BJ (cell line): Measurements from ENCODE around the gene PDE4DIP. TPM values are rescaled to one million over a fixed set of nuclear protein-coding genes. Genes with fewer than 3 reads are reported as not detected.
"Not testable (repeated sequence)": the region's sequence is repeated elsewhere in the genome, so short reads cannot be mapped to it uniquely, and the experiment has no call there.

ENCODE experiments used
- CTCF ChIA-PET: fragments of 350-600 bp; formaldehyde crosslinking; extraction: SDS; loops from one replicate; lab custom pipeline; 2021; ENCODE audit warnings: antibody characterized with exemption, inconsistent platforms; lab: Yijun Ruan, JAX
- POLR2A ChIA-PET: fragments of 300-600 bp; sonication (Branson Sonifier 250); formaldehyde crosslinking; extraction: SDS; loops from one replicate; lab custom pipeline; 2021; ENCODE audit warnings: antibody characterized with exemption; lab: Charles Lee
- DNase-seq: peaks from one replicate; pipeline ENCODE4 v3.0.0-alpha.2; 2011; ENCODE audit warnings: low read depth
- H3K27me3 ChIP-seq: 2 replicates; pipeline ENCODE4 v1.6.0; 2011; ENCODE audit warnings: low read length; ENCODE audit not compliant: control insufficient read depth, insufficient read depth
- H3K36me3 ChIP-seq: 2 replicates; pipeline ENCODE4 v1.5.1; 2011; ENCODE audit warnings: low read length; ENCODE audit not compliant: control insufficient read depth, insufficient read depth
- H3K4me3 ChIP-seq: 2 replicates; pipeline ENCODE4 v1.5.1; 2011; ENCODE audit warnings: low read depth, mild to moderate bottlenecking, control low read depth, low read length
- polyA plus RNA-seq: library from polyadenylated mRNA; depleted of rRNA; stranded (reverse); fragments of >200 nt; gene quantifications from 2 replicates; pipeline ENCODE4 v1.2.3, GENCODE V29; 2011

PDE4DIP gene
- polyA plus RNA-seq, 1 experiment = 75.1 TPM

DNA sequence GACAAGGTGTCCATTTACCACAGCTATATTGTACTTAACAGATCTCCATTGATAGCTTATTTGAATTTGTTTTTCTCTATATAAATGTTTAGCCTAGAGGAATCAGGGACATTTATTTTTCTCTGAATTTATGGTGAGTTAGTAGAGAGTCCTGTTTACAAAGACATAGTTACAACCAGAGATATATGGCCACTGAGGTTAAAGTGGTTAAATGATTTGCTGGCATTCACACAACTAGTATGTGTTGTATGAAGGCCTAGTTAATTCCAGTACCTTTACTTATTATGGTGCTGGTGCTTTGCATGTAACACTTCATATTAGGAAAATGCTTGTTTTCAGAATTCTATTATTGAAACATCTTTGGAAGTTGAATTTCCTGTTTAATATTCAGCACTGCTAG lies 6.6 kb downstream of the PDE4DIP start:
- DNase-seq, H3K27me3 ChIP-seq, H3K36me3 ChIP-seq, CTCF ChIA-PET, POLR2A ChIA-PET, H3K4me3 ChIP-seq: not testable (repeated sequence)

DNA sequence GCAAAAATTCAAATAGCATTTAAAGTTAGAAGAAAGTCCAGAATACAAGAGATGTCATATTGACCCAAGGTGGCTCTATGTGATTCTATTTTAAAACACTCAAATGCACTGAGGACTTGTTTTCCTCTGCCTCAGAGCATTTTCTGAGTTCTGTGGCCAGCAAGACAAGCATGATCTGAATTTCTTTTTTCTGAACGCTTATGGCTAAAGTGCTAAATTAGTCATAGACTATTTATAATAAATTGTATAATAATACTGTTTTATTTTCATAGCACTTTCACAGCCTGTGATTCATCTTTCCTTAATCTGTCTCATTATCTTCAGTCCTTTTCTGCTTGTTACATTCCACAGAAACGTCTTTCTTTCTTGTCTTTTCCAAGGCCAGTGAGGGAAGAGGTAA lies 7.5 kb downstream of the PDE4DIP start:
- CTCF ChIA-PET, DNase-seq, H3K27me3 ChIP-seq, H3K36me3 ChIP-seq, H3K4me3 ChIP-seq, POLR2A ChIA-PET: not testable (repeated sequence)

DNA sequence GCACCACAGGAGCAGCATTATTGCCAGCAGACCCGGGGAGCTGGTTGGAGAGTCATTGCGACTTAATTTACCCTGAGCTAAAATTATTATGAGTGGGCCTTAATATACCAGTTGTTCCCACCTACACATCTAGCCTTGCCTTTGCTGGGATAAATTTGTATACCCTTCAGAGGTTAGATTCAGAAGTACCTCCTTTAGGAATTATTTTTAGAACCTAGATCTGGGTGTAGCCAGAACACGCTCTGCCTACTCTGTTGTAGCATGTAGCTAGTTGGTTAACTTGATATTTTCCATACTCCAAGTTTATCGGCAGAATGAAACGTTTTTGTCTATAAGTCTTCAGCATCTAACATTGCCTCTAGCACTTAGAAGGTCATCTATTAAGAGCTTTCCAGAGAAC lies 9.1 kb downstream of the PDE4DIP start:
- POLR2A ChIA-PET, H3K27me3 ChIP-seq, H3K36me3 ChIP-seq, H3K4me3 ChIP-seq, DNase-seq, CTCF ChIA-PET: not testable (repeated sequence)

DNA sequence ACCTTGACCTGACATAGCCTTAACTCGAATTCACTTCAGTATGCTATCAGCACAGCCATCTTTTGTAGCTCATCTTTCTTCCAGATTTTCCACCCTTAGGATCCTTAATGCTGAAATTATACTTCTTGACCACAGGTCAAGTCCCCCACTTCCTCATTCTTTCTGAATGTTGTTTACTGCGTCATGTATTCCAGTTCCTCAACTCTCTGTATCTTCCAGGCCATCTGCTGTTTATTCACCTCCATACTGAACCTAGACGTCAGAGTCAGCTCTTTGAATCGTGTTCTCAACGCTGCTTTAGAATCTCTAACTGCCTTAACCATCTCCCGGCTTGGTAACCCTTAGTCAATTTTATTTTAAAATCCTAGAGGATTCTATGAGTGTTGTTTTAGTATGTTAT lies 9.8 kb downstream of the PDE4DIP start:
- H3K27me3 ChIP-seq, CTCF ChIA-PET, H3K4me3 ChIP-seq, DNase-seq, POLR2A ChIA-PET, H3K36me3 ChIP-seq: not testable (repeated sequence)

DNA sequence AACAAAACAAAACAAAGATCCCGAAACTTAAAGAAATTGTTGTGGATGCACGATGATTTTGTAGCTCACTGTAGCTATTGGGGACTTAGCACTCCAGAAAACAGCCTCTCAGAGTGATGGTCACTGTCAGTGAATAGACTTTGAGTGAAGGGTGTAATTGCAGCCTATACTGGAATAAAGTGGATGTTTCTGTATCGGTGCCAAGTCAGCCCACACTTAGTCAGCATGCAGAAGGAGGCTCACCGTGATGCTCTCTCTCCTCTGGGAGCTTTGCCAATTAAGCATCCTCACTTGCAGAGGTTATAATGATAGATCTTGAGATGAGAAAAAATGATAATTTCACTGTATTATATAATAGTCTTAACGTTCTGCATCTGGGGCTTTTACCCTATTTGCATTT lies 11.1 kb downstream of the PDE4DIP start:
- DNase-seq, H3K27me3 ChIP-seq, POLR2A ChIA-PET, H3K4me3 ChIP-seq, H3K36me3 ChIP-seq, CTCF ChIA-PET: not testable (repeated sequence)

DNA sequence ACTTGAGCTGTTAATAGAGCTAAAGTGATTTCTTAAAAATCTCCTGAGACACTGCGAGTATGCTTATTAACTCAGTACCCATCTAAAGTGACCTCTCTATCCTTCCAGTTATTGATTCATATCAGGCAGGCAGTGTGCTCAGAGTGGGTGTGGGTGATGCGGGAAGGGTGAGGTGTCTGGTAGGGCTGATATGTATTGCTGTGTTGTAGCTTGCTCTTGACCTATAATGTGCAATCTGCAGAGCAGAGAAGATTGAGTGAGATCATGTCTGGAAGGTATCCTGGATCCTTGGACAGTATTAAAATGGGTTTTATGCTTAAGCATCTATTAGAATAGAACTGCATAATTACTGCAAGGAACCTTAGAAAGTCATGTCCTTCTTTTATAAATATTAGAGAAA lies 15.8 kb downstream of the PDE4DIP start:
- H3K27me3 ChIP-seq, POLR2A ChIA-PET, CTCF ChIA-PET, H3K36me3 ChIP-seq, DNase-seq, H3K4me3 ChIP-seq: not testable (repeated sequence)

DNA sequence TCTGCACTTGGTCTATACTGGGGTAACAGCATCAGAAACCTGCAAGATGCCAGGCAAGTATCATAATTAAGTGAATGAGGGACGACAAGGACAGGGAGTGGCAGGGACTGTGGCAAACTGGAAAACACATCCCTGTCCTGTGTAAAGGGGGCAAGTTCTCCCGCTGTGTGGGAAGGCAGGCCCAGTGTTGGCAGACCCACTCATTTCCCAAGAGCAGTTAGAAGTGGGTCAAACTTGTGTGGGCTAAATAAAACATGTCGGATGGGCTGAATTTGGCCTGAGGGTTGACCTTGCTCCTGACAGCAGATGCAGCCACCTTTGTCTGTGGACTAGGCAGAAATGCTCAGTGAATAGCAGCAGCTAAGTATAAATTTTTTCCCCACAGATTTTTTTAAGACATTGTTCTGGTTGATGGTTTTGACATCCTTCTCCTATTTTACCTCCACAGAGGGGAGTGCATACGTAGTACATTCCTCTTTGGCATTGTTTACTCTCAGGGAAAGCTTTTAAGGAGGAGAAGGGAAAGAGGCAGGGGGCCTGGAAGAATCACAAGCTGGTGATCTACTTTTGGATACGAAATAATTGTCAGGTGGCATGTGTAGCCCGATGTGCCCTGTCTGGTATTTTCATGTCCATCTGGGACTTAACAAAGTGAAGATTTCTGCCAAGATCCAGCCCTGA lies 16.5 kb downstream of the PDE4DIP start:
- CTCF ChIA-PET, H3K36me3 ChIP-seq, POLR2A ChIA-PET, DNase-seq, H3K27me3 ChIP-seq, H3K4me3 ChIP-seq: not testable (repeated sequence)

DNA sequence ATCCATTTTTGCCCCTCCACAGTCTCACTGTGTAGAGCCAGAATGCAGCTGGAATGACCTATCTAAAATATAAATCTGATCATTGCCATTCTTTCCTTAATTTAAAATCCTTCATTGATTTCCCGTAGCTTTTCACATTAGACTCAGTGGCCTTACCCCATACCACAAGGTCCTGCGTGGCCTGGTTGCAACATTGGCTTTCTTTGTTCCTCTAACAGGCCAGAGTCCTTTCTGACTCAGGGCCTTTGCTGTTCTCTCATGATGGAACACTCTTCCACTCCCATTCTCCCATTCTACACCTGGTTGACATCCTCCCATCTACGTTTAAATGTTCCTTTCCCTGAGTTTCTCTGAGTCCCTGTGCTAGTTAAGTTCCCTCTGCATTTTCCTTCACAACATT lies 18.4 kb downstream of the PDE4DIP start:
- CTCF ChIA-PET, POLR2A ChIA-PET, H3K4me3 ChIP-seq, H3K36me3 ChIP-seq, DNase-seq, H3K27me3 ChIP-seq: not testable (repeated sequence)

DNA sequence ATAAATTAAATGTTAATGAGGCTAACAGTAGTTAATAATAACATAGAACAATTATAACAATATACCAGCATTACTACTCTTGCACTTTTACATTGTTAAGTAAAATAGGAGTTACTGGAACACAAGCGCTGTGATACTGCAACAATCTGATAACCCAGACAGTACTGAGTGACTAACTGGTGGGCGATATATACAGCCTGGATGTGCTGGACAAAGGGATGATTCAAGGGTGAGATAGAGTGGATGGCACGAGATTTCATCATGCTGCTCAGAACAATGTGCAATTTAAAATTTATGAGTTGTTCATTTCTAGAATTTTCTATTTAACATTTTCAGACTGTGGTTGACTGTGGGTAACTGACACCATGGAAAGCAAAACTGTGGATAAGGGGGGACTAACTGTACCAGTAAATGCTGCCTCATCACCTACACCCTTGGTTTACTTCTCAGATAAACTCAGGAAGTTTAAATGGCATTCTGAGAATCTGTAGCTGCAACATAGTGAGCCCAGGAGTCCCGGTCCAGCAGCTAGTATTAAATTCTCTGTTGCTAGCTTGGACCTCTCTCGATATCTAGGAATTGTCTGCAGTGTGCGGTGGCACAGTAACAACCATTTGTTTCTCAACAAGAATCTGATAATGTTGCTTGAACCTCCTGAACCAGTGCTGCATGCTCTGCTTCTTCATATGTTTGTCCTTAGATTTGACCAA lies 24.9 kb downstream of the PDE4DIP start:
- POLR2A ChIA-PET, CTCF ChIA-PET, H3K4me3 ChIP-seq, H3K27me3 ChIP-seq, DNase-seq, H3K36me3 ChIP-seq: not testable (repeated sequence)

DNA sequence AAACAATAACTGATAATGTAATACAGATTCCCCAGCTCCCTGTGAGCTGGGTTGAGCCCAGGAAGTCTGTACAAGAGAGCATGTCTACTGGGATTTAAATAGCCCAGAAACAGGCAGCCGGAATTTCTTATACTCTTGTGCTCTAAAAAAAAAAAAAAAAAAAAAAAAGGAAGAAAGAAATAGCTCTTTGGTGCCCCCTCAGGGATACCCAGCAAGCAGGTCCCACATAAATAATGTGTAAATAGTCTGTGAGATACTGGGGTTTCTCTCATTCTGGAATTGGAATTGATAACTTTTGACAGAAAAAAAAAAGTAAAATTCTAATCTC lies 25.4 kb downstream of the PDE4DIP start:
- POLR2A ChIA-PET, H3K36me3 ChIP-seq, H3K4me3 ChIP-seq, H3K27me3 ChIP-seq, CTCF ChIA-PET, DNase-seq: not testable (repeated sequence)

DNA sequence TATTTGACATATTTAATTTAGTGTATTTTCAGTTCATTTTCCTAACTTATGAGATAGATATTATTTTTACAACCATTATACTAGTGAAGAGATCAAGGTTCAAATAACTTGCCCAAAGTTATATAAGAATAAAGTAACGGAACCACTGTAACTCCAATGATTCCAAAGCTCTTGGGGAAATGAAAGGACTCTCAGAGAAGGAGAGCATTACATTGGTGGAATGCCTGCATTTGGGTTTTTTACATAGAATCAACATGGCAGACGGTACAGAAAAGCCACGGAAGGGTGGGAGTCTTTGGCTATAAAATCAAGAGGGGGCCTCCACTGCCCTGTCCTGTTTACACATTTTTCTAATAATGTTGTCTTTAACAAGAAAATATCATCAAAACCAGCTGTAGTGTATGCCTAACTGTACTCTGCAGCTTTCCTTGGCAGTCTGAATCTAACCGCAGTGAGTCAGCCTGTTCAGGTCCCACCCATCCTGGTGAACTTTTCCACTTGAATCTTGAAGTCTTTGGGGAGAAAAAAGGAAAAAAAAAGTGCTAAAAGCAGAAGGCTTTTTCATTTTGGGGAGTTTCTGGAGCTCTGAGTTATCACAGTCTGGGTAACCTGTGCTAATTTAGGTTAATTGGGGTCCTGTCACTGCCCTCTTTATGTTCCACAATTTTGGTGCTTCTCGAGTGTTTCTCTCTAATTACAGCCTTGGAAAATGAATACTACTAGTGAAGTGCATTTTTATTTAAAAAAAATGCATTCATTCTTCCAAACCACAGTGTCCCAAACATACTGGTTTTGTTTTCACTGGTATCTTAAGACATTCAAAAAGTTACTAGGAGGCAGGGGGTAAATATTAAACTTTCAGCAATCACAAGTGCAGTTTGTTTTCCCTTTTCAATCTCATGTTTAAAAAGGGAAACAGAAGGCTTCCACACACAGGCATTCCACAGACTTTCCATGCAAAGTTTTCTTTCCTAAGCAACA lies 30.5 kb downstream of the PDE4DIP start:
- H3K4me3 ChIP-seq, DNase-seq, CTCF ChIA-PET, H3K36me3 ChIP-seq, H3K27me3 ChIP-seq, POLR2A ChIA-PET: not testable (repeated sequence)

DNA sequence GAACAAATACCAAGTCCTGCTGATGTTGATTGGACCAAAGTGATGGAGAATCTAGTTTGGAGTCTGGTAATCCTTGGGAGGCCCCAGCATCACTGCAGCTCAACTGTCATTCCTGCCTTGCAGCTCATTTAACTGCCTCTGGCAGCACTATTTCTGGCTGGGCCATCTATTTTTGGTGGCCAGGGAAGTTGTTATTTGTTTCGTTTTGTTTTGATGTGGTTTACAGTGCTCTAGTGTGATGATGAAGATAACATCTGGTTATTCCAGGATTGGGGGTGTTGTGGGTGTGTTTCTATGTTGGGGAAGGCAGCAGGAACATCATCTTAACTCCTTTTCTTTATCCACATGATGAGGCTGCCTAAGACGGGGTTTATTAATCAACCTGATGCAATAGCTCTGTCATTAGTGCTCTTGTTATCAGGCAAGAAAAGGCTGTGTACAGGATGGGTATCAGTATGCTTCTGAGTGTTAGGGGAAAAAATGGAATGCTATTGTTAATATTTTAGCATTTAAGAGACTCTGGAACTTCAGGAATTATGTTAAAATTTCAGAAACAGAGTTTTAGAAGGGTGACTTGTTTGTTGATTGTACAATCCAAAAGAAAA lies 35.7 kb downstream of the PDE4DIP start:
- not testable (repeated sequence) for DNase-seq

More for the DNA sequence above, 35.7 kb downstream of the PDE4DIP start:
- H3K4me3 ChIP-seq, CTCF ChIA-PET, H3K27me3 ChIP-seq, H3K36me3 ChIP-seq, POLR2A ChIA-PET: not testable (repeated sequence)
